Activated effector memory CD4-positive, alpha-beta T cell treated with anti-CD3 and anti-CD28 coated beads, Interleukin-2, amount 50 U/mL, for 16 hours (primary cell): ENCODE data around the gene HGF.
"Not testable (repeated sequence)": the region's sequence is repeated elsewhere in the genome, so short reads cannot be mapped to it uniquely, and the experiment has no call there.

Experiments
- DNase-seq: peaks from one replicate; pipeline ENCODE4 v3.0.0-alpha.2; 2020

The HGF gene

GRCh38 chr7:81769891-81770727 is at the start of gene HGF:
Gene HGF (minus strand): TSS chr7:81770047. CDS start chr7:81769971, 76 bp downstream.
- DNase-seq = no peak

- DNase-seq = no peak
Measured at GRCh38 chr7:81816312-81816711, 46.5 kb upstream of the HGF start.

DNA sequence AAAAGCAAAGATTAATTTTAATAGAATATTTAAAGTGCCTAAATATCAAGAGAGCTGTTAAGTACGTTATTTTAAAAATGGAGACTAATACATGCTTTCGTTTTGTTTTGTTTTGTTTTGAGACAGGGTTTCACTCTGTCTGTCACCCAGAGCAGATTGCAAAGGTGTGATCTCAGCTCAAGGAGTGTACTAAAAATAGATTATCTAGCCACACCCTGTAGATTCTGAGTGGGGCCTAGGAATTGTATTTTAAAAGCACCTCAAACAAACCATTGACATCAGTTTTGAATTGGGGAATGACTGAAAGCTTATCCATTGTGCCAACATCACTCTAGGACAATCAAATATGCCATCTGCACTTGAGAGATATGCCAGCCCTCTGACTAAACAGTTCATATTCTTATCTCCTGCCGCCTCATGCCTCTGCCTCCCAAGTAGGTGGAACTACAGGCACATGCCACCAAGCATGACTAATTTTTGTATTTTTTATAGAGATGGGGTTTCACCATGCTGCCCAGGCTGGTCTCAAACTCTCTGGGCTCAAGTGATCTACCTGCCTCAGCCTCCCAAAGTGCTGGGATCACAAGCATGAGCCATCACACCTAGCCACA is 43.1 kb upstream of the HGF start:
- DNase-seq = not testable (repeated sequence)

DNA sequence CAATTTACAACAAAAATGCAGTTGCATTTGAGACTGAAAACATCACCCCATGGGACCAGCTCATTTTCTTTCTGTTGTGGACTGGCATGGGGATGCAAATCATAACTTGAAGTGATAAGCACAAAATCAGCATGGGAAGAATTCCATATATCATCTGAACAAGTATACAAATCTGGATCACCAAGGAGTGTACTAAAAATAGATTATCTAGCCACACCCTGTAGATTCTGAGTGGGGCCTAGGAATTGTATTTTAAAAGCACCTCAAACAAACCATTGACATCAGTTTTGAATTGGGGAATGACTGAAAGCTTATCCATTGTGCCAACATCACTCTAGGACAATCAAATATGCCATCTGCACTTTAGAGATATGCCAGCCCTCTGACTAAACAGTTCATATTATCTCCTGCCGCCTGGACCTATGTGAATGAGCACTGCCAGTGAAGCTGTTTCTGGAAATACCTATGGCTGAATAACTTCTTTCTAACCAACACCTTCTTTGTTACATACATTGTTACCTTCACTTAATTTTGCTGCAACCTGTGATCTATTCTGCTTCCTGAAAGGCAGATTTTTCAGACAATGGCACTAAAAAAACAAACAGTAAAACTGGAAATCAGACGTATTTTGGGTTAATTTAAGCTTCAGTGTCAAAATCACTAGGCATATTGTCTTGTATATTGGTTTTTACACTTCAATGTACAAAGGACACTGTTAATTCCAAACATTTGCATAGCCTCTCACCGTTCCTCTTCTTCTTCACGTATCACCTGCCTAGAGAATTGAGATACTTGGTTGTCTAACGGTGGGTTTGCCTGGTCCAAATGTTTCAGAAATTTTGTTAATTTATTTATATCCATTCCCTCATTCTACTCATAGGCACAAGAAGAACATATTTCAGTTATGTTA is 42.4 kb upstream of the HGF start:
- DNase-seq = no peak

GRCh38 chr7:81810476-81811155 is 40.8 kb upstream of the HGF start:
- no peak for DNase-seq

GRCh38 chr7:81808310-81808709 is 38.5 kb upstream of the HGF start:
- not testable (repeated sequence) for DNase-seq

DNA sequence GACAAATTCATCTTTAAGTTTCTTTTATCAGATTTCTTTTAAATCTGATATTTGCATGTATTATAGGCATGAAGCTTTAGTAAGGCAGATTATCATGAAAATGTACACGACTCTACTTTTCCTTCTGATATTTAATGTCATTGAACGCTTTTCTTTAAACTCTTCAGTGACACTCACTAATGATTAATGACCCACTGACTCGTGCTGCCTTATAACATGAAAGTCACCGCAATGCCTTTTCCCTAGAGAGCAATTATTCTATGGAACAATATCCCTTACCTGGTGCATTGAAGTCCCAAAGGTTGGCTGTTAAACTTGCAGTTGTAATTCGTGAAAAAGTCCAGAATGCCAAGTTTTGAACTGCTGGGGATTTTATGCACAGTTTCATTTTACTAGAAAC is 33.4 kb upstream of the HGF start:
- DNase-seq = no peak

GRCh38 chr7:81802251-81802650 is 32.4 kb upstream of the HGF start:
- DNase-seq = no peak

DNA sequence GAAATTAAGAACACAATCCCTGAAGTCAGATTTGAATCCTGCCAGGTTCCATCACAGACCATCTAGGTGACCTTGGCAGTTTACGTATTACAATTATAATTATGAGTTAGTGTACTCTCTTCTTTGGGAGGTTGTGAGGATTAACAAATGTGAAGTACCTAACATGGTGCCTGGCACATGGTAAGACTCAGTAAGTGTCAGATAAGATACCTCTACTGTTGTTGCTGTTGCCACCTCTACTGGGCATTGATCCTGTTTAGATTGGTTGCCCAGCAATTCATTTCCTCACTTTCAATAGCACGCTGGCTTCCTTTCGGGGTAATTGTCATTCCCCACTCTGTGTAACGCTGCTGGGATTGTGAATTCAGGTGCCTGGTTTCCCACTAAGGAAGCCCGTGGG is 31.7 kb upstream of the HGF start:
- DNase-seq = no peak

- no peak for DNase-seq
Measured at GRCh38 chr7:81791568-81792518, 22.0 kb upstream of the HGF start.

DNA sequence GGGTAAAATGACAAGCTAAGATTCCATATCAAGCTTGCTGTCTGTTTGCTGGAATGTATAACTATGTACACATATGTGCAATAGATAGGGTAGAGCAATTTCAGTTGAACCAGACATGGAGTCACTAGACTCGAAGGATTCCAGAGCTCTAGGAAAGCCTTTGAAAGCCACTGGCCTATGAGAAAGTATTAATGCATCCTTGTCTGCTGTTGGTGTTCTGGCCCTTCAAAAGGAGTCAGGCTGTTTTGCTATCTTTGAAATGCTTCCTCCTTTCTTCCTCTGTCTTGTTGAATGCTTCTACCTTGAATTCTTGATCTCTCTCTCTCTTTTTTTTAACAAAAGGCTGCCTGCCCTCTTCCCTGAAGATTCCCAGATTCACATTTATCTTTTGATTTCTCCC is 20.8 kb upstream of the HGF start:
- DNase-seq = no peak

- no peak for DNase-seq
Measured at GRCh38 chr7:81790120-81790500, 20.3 kb upstream of the HGF start.

DNA sequence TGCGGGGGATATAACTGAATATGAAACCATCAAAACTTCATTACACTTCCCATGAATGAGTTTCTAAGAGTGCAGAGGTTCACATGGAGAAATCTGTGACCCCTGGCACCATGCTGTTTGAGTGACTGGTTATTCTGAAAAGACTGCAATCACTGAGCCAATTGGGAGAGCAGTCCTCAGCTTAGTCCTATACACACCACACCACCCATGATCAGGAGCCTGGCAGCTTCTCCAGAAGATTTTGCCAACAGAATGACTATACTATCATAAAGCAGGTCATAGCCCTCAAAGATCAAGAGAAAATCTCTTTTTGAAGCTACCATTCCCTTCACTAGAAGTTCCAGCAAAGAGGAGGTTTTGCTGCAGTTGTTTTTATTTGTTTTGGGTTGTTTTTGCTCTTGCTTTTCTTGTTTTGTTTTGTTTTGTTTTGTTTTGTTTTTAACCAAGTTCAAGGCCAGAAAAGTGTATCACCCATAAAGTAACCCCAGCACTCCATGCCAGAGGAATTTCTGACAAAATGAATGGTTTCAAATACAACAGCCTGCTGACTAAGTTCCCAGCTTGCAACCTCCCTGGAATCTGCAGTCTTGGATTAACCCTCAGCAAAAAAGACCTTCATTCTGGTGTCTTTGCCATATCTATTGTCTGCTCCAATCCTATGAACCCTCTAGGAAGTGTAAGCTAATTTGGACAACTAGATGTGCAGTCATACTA is 19.7 kb upstream of the HGF start:
- DNase-seq = no peak

DNA sequence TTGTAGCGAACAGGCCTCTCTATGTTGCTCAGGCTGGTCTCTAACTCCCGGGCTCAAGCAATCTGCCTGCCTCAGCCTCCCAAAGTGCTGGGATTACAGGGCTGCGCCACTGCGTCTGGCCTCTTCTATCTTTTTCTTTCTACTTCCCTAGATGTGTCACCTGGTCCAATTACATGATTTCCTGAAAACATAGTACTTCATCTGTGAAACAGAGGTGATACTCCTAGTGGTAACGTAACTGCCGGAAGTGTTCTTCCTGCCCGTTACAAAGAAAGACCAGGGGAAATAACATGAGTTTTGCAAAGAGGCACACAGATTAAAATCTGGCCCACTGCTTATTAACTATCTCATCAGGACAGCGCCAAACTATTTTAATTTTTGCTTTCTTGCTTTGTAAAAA is 18.4 kb upstream of the HGF start:
- no peak for DNase-seq

DNA sequence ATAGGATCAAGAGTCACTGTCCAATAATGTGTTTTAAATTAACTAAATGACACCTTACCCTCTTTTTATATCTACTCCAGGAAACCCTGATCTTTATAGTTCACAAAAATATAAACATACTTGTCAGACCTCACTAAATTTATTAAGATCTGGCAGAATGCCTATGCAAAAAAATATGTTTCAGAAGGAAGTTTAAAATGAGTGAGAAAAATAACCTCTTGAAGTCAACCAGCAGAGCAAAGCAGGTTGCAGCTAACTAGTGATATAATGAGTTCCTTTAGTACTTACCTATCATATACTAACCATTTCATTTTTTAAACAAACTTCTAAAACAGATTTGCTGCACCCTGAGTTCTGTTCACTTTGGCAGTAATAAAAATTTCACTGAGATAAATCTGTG is 14.0 kb upstream of the HGF start:
- DNase-seq = no peak

- DNase-seq = no peak
Measured at GRCh38 chr7:81780914-81781693, 11.3 kb upstream of the HGF start.

GRCh38 chr7:81779706-81780105 is 9.9 kb upstream of the HGF start:
- DNase-seq = no peak

DNA sequence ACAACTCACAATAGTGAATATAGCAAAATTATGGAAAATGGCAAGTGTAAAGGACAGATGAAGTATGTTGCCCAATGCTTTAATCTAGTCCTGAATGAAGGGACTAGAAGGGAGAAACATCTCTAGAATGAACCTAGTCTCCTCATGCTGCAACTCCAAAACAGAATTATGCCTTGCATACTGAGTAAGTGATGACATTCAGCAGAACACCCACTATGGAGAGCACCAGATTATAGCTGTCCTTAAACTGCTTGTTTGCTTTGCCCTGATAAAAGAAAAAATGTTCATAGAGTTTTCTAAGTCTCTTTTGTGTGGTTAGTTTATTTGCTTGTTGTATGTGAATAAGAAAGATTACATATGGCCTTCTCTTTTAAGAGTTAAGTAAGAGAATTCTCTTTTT is 7.8 kb upstream of the HGF start:
- no peak for DNase-seq

- no peak for DNase-seq
Measured at GRCh38 chr7:81776948-81777630, 7.2 kb upstream of the HGF start.

GRCh38 chr7:81776161-81776560 is 6.3 kb upstream of the HGF start:
- DNase-seq = no peak
